K562 (cell line): Measurements from ENCODE around the gene LY6G6F. TPM values are rescaled to one million over a fixed set of nuclear protein-coding genes. Genes with fewer than 3 reads are reported as not detected.
A peak's percentile ranks its signal among the peaks of the same experiment; 100 is the strongest.

Experiments used
- ARID1B ChIP-seq: fragments of 450-650 bp; IDR thresholded peaks from 2 replicates; pipeline ENCODE4 v1.6.1; 2016; ENCODE audit warnings: antibody characterized with exemption, mild to moderate bottlenecking, inconsistent platforms
- BDP1 ChIP-seq: IDR thresholded peaks from 3 replicates; pipeline ENCODE4 v1.6.1; 2011; ENCODE audit not compliant: insufficient read length, insufficient read depth
- CBX1 ChIP-seq: sonication (generic); IDR thresholded peaks from 2 replicates; pipeline ENCODE4 v1.6.1; 2016; ENCODE audit warnings: antibody characterized with exemption, low read depth, mild to moderate bottlenecking
- EZH2 ChIP-seq: IDR thresholded peaks from 2 replicates; pipeline ENCODE4 v1.6.1; 2012; ENCODE audit warnings: low read depth, mild to moderate bottlenecking, inconsistent platforms, low read length, borderline replicate concordance
- FOXA1 ChIP-seq: fragments of 450-650 bp; IDR thresholded peaks from 2 replicates; pipeline ENCODE4 v1.6.1; 2016; ENCODE audit warnings: mild to moderate bottlenecking, borderline replicate concordance
- FOXK1 ChIP-seq: sonication (generic); formaldehyde crosslinking; IDR thresholded peaks from 2 replicates; pipeline ENCODE4 v1.8.0; 2022; ENCODE audit warnings: missing genetic modification reagents, mild to moderate bottlenecking, borderline replicate concordance
- HDAC2 ChIP-seq: fragments of 450-650 bp; IDR thresholded peaks from 2 replicates; pipeline ENCODE4 v1.6.1; 2016; ENCODE audit warnings: mild to moderate bottlenecking
- HMG20B ChIP-seq: fragments of 250-450 bp; sonication (Bioruptor Pico); IDR thresholded peaks from 2 replicates; pipeline ENCODE4 v1.5.0; 2021; ENCODE audit warnings: mild to moderate bottlenecking
- JUNB ChIP-seq: fragments of 450-650 bp; formaldehyde crosslinking; conservative IDR thresholded peaks from 2 replicates; pipeline ENCODE4 v1.4.0; 2020; ENCODE audit warnings: mild to moderate bottlenecking
- NCOA6 ChIP-seq: fragments of 450-650 bp; IDR thresholded peaks from 2 replicates; pipeline ENCODE4 v1.6.1; 2017; ENCODE audit warnings: mild to moderate bottlenecking
- NUFIP1 ChIP-seq: fragments of 450-650 bp; IDR thresholded peaks from 2 replicates; pipeline ENCODE4 v1.6.1; 2018; ENCODE audit not compliant: partially characterized antibody
- PHF8 ChIP-seq: fragments of 200-600 bp; sonication (generic); IDR thresholded peaks from 2 replicates; pipeline ENCODE4 v1.6.1; 2012; ENCODE audit warnings: mixed run types, mild to moderate bottlenecking, inconsistent platforms, low read length, moderate library complexity, borderline replicate concordance
- POLR2A ChIP-seq: fragments of 450-650 bp; conservative IDR thresholded peaks from 2 replicates; pipeline ENCODE4 v1.6.1; 2016
- SP1 ChIP-seq: sonication (generic); formaldehyde crosslinking; IDR thresholded peaks from 2 replicates; pipeline ENCODE4 v1.8.1; 2022; ENCODE audit warnings: mild to moderate bottlenecking, missing genetic modification reagents
- TCF7 ChIP-seq: sonication (generic); IDR thresholded peaks from 2 replicates; pipeline ENCODE4 v1.6.1; 2016; ENCODE audit warnings: antibody characterized with exemption, borderline replicate concordance
- TEAD4 ChIP-seq, 2 experiments: sonication (generic) in 1 of 2; formaldehyde crosslinking in 1 of 2; IDR thresholded peaks; 2 replicates each; pipeline versions ENCODE4 v1.6.1 to v1.8.0; 2012 to 2022; ENCODE audit warnings: borderline replicate concordance in 1 of 2, inconsistent platforms in 1 of 2, low read length in 1 of 2, mild to moderate bottlenecking in 1 of 2, missing genetic modification reagents in 1 of 2
- ZNF316 ChIP-seq: fragments of 450-650 bp; IDR thresholded peaks from 2 replicates; pipeline ENCODE4 v1.6.1; 2016
- ZNF780A ChIP-seq: fragments of 250-450 bp; sonication (Bioruptor Pico); IDR thresholded peaks from 2 replicates; pipeline ENCODE4 v1.5.0; 2021; ENCODE audit warnings: mild to moderate bottlenecking
- polyA plus RNA-seq, 8 experiments: library from polyadenylated mRNA; depleted of rRNA in 4 of 8; stranded (reverse) in 5 of 8; unstranded in 3 of 8; fragments of >200 nt; fragmentation: Nextera tagmentation in 2 of 8; fragmentation: Illumina TruSeq in 1 of 8; extraction: Ambion mirVana in 2 of 8; extraction: Trizol in 1 of 8; gene quantifications; 2 replicates each; pipeline versions ENCODE4 v1.2.1 to v1.2.3, GENCODE V29; 2011 to 2014; ENCODE audit warnings: inconsistent platforms in 1 of 8, missing spikeins in 1 of 8
- total RNA-seq, 7 experiments: library from RNA; depleted of rRNA in 6 of 7; stranded (reverse); fragments of >200 nt in 6 of 7; fragmentation: Illumina TruSeq in 2 of 7; extraction: Trizol in 2 of 7; gene quantifications; 2 replicates each; pipeline versions ENCODE4 v1.2.1 to v1.2.3, GENCODE V29; 2011 to 2021; ENCODE audit warnings: low replicate concordance in 1 of 7
- TF ChIP-seq, protein P1 (sequence below): fragments of 150-350 bp; IDR thresholded peaks from 2 replicates; pipeline ENCODE4 v1.6.1; 2014; ENCODE audit warnings: low read depth, mild to moderate bottlenecking, low read length, borderline replicate concordance
- TF ChIP-seq, protein P2 (sequence below): fragments of 250-450 bp; sonication (Bioruptor Pico); IDR thresholded peaks from 2 replicates; pipeline ENCODE4 v1.9.0; 2021; ENCODE audit warnings: mild to moderate bottlenecking, inconsistent platforms
- TF ChIP-seq, protein P3 (sequence below): fragments of 450-650 bp; IDR thresholded peaks from 2 replicates; pipeline ENCODE4 v1.6.1; 2016; ENCODE audit warnings: low read depth, mild to moderate bottlenecking, moderate library complexity
- TF ChIP-seq, protein P4 (sequence below): fragments of 450-650 bp; formaldehyde crosslinking; IDR thresholded peaks from 2 replicates; pipeline ENCODE4 v1.4.0; 2022; ENCODE audit warnings: missing genetic modification characterization

LY6G6F gene
- total and polyA plus RNA-seq, 9 of the 15 experiments (the other 6 are each of a cell fraction or from before 2014, with no cell fraction given): 0.14 to 0.50 (median 0.28) TPM; not detected in 2

DNA sequence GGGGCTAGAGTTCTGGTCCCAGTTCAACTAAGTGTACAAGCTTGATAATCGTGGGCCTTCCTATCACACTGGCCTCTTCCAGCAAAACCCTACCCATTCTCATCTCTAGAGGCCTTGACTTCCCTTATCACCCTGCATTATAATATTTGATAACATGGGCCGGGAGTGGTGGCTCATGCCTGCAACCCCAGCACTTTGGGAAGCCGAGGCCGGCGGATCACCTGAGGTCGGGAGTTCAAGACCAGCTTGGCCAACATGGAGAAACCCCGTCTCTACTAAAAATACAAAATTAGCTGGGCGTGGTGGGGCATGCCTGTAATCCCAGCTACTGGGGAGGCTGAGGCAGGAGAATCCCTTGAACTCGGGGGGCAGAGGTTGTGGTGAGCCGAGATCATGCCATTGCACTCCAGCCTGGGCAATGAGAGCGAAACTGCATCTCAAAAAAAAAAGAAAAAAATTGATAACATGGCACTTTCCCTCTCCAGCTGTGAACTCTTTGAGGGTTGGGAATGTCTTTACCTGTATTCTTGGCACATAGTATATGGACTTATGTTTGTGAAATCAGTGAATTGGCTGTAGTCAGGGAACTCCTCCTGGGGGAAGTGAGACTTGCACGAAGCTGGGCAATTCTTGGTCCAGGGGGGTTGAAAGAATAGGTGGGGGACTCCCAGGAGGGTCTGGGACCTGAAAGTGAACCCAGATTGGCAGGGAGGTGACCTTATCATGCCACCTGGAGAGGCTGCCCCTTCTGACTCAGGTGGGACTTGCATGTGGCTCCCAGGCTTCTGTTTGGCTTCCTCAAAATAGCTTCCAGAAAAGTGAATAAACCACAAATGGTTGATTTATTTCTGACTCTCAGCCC, 45.2 kb upstream of the LY6G6F start (continued):
- TF ChIP-seq, protein P1, sequence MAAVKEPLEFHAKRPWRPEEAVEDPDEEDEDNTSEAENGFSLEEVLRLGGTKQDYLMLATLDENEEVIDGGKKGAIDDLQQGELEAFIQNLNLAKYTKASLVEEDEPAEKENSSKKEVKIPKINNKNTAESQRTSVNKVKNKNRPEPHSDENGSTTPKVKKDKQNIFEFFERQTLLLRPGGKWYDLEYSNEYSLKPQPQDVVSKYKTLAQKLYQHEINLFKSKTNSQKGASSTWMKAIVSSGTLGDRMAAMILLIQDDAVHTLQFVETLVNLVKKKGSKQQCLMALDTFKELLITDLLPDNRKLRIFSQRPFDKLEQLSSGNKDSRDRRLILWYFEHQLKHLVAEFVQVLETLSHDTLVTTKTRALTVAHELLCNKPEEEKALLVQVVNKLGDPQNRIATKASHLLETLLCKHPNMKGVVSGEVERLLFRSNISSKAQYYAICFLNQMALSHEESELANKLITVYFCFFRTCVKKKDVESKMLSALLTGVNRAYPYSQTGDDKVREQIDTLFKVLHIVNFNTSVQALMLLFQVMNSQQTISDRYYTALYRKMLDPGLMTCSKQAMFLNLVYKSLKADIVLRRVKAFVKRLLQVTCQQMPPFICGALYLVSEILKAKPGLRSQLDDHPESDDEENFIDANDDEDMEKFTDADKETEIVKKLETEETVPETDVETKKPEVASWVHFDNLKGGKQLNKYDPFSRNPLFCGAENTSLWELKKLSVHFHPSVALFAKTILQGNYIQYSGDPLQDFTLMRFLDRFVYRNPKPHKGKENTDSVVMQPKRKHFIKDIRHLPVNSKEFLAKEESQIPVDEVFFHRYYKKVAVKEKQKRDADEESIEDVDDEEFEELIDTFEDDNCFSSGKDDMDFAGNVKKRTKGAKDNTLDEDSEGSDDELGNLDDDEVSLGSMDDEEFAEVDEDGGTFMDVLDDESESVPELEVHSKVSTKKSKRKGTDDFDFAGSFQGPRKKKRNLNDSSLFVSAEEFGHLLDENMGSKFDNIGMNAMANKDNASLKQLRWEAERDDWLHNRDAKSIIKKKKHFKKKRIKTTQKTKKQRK: no peak
- no peak for TF ChIP-seq ZNF780A
- no peak for TF ChIP-seq SP1
- TF ChIP-seq TCF7: no peak
- no peak; the same call in 1 of the 2 replicates for TF ChIP-seq POLR2A
- no peak for TF ChIP-seq PHF8
- TF ChIP-seq, protein P2, sequence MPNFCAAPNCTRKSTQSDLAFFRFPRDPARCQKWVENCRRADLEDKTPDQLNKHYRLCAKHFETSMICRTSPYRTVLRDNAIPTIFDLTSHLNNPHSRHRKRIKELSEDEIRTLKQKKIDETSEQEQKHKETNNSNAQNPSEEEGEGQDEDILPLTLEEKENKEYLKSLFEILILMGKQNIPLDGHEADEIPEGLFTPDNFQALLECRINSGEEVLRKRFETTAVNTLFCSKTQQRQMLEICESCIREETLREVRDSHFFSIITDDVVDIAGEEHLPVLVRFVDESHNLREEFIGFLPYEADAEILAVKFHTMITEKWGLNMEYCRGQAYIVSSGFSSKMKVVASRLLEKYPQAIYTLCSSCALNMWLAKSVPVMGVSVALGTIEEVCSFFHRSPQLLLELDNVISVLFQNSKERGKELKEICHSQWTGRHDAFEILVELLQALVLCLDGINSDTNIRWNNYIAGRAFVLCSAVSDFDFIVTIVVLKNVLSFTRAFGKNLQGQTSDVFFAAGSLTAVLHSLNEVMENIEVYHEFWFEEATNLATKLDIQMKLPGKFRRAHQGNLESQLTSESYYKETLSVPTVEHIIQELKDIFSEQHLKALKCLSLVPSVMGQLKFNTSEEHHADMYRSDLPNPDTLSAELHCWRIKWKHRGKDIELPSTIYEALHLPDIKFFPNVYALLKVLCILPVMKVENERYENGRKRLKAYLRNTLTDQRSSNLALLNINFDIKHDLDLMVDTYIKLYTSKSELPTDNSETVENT (CRISPR knock-in tag): no peak
- no peak for TF ChIP-seq HMG20B (CRISPR knock-in tag)
- no peak for TF ChIP-seq BDP1
- TF ChIP-seq, protein P3, sequence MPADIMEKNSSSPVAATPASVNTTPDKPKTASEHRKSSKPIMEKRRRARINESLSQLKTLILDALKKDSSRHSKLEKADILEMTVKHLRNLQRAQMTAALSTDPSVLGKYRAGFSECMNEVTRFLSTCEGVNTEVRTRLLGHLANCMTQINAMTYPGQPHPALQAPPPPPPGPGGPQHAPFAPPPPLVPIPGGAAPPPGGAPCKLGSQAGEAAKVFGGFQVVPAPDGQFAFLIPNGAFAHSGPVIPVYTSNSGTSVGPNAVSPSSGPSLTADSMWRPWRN: no peak
- peak; percentile 84 for TF ChIP-seq ZNF316
- TF ChIP-seq, protein P4, sequence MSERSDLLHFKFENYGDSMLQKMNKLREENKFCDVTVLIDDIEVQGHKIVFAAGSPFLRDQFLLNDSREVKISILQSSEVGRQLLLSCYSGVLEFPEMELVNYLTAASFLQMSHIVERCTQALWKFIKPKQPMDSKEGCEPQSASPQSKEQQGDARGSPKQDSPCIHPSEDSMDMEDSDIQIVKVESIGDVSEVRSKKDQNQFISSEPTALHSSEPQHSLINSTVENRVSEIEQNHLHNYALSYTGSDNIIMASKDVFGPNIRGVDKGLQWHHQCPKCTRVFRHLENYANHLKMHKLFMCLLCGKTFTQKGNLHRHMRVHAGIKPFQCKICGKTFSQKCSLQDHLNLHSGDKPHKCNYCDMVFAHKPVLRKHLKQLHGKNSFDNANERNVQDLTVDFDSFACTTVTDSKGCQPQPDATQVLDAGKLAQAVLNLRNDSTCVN (CRISPR knock-in tag): no peak
- TF ChIP-seq JUNB (CRISPR knock-in tag): no peak
- no peak for TF ChIP-seq ARID1B
- TF ChIP-seq EZH2: no peak
- 0 out of 2 replicates have a peak, but pooled peaks have one; percentile 21 for TF ChIP-seq FOXK1 (CRISPR knock-in tag)
- no peak for TF ChIP-seq TEAD4 (IDR thresholded peaks at IDR 0.05; ENCODE audit: low read length)
- no peak for TF ChIP-seq TEAD4 (CRISPR knock-in tag; IDR thresholded peaks at IDR 0.05; ENCODE audit: borderline replicate concordance)
- TF ChIP-seq CBX1: no peak
- TF ChIP-seq NCOA6: no peak
- no peak for TF ChIP-seq FOXA1
- TF ChIP-seq HDAC2: no peak
- TF ChIP-seq NUFIP1: no peak
